HG02981 (cell line): Measurements from ENCODE around the gene LIM2.
A peak's percentile ranks its signal among the peaks of the same experiment; 100 is the strongest.

ENCODE experiments used
- ATAC-seq: cut with Tn5 transposase; IDR thresholded peaks from one replicate; pipeline ENCODE4 v1.9.1; 2021; ENCODE audit warnings: mild to moderate bottlenecking, moderate library complexity; ENCODE audit not compliant: unreplicated experiment

The LIM2 gene

GRCh38 chr19:51341066-51341465, 46.7 kb downstream of the LIM2 start:
- no peak for ATAC-seq

DNA sequence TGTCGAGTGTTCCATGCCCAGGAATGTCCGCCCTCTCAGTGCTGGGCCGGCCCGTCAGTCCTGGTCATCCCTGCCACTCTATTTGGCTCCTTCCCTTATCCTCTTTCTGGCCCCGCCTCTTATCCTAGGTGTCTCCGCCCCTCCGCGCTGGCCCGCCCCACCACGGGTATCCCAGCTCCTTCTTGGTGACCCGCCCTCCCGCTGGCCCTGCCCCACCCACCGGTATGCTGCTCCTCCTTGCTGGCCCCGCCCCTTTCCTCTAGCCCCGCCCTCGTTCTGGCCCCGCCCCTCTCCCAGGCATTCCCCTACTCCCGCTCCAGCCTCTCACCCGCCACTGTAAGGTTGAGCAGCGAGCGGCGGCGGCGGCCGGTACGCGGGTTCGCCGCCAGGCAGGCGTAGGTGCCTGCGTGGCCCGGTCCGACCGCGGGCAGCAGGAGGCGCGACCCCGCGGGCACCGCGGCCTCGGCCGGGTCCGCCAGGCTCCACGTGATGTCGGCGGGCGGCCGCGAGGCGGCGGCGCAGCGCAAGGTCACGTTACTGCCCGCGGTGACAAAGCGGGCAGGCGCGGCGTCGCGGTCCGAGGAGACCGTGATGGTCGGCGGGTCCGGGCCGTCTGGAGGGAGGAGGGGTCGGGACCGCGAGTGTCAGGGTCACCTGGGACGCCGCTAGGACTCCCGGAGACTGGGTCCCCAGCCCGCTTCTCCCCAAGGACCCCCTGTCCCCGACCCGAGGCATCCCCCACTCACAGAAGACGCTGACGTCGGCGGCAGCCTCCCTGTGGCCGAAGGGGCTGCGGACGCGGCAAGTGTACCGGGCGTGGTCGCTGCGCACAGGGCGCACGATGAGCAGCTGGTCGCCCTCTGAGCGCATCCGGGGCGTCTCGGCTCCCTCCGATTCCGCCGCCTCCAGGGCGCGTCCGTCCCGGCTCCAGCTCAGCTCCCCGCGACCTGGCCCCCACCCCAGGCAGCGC, 47.8 kb downstream of the LIM2 start:
- peak; percentile 46 for ATAC-seq

- ATAC-seq, result no peak
Observed at GRCh38 chr19:51339313-51339686, 48.5 kb downstream of the LIM2 start.

GRCh38 chr19:51338563-51339312, 49.0 kb downstream of the LIM2 start:
- peak; percentile 64 for ATAC-seq

DNA sequence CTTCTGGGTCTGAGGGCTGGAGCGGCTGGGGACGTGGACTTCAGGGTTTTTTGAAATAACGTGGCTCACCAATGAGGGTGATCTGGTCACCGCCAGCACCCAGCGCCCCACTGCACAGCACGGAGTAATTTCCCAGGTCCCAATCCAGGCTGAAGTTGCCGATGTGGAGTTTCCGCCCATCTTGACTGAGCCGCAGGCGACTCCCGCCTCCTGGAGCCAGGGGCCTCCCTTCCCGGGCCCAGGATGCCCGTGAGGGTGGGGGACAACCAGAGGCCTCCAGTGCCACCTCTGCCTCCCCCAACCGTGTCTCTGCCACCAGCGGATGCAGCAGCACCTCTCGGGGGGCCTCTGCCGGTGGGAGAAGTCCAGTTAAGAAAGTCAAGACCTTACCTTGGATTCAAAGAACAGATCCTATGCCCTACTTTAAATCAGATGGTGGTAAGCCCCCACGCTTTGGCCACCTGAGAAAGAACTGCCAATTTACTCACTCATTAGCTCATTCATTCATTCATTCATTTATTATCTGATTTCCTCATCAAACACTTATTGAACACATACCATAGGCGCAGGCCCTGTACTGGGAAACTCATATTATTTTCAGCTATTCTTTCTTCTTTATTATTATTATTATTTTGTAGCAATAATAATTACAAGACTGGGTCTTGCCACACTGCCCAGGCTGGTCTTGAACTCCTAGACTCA, 49.8 kb downstream of the LIM2 start:
- ATAC-seq, result no peak

- ATAC-seq, result no peak
Observed at GRCh38 chr19:51337141-51337860, 50.5 kb downstream of the LIM2 start.

GRCh38 chr19:51333836-51334460, 53.8 kb downstream of the LIM2 start:
- no peak for ATAC-seq

DNA sequence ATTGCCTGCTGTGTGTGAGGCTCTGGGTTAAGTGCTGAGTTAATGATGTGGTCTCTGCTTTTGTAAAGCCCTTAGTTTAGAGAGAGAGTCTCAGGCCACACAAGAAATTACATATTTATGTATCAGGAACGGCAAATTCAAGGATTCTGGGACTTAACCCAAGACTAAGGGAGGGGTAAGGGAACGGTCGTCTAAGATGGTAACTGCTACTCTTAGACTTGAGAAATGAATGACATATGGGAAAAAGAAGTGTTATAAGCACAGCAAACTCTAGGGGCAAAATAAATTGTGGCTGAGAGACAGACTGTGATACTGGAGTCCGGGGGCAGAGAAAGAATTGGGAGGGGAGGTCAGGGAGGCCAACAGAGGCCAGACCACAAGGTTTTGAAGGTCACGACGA, 56.1 kb downstream of the LIM2 start:
- no peak for ATAC-seq

GRCh38 chr19:51331193-51331592, 56.6 kb downstream of the LIM2 start:
- ATAC-seq, result no peak

- ATAC-seq, result no peak
Observed at GRCh38 chr19:51330366-51330765, 57.4 kb downstream of the LIM2 start.
